Stimulated activated CD4-positive, alpha-beta T cell treated with anti-CD3 and anti-CD28 coated beads, Interleukin-4, amount 100 ng/mL, for 48 hours (primary cell): ENCODE data around the gene KCTD11.
"Not testable (repeated sequence)": the region's sequence is repeated elsewhere in the genome, so short reads cannot be mapped to it uniquely, and the experiment has no call there.

Source experiments
- DNase-seq, 2 donors: peaks; one replicate each; pipeline ENCODE4 v3.0.0-alpha.2; 2020; ENCODE audit warnings: low read depth in 2 of 2

The KCTD11 gene

DNA sequence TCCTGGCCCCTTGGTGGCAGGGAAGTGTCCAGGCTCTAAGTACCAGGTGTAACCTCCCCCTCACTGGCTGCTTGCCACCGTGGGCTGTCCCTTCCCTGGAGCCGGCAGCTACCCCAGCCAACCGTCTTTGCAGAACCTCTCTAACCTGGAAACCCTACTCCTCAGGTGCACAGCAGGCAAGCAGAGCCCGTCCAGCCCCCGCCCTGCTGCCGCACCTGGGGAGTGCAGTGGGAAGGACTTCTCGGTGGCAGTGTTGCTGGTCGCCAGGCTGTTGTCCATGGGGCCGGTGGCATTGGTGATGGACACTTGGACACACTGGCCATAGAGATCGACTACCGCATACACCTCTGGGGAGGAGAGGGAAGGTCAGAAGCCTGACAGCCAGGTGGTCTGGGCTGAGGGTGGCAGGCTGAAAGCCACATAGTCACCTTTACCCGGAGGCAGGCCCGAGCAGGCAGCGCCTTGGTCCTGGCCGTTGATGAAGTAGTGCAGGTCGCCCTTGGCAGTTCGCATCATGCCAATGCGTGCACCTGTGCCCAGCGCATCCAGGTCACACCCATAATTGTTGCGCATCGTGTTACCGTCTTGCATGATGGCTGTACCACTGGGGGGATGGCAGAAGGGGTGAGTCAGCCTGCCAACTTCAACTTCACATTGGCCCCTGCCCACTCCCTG lies 29.3 kb upstream of the KCTD11 start:
- no peak for DNase-seq

- DNase-seq = peak; percentile 46 to 60
Observed at GRCh38 chr17:7323731-7324437, 28.1 kb upstream of the KCTD11 start.

DNA sequence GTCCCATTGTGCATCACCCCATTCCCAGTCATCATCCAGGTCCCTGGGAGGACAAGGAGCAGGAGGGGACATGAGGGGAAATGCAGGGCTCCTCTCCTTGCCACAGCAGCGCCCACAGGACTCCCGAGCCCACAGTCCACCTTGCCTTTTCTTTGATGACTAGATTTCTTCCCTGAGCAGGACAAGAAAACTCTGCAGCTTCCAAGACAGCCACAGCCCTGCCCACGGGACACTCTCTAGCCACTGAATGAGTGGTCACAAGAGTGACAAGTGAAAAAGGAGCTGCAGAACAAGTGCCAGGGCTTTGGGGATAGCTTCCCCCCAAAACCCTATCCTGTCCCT lies 27.6 kb upstream of the KCTD11 start:
- DNase-seq = no peak

DNA sequence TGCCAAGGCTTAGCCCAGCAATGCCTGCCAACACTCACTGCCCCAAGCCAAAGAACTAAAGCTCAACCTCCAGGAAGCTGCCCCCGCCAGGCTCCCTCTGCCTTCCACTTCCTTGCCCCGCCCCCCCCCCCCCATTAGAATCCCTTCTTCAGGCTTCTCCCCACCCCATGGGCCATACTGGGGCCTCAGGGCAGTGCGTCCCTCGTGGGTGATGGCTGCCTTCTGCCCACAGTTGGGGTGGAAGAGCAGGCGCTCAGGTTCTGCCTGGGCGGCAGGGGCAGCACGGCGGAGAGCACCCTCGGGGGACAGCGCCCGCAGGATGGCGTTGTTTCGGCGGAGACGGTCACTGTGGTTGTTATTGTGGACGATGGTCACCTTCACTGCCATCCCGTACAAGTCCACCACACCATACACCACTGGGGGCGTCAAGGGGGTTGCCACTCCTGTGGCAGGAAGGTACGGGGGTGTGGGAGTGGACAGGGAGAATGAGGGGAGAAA lies 26.9 kb upstream of the KCTD11 start:
- no peak for DNase-seq

- DNase-seq = no peak
Observed at GRCh38 chr17:7326186-7326585, 25.8 kb upstream of the KCTD11 start.

- DNase-seq = no peak
Observed at GRCh38 chr17:7327056-7327455, 24.9 kb upstream of the KCTD11 start.

DNA sequence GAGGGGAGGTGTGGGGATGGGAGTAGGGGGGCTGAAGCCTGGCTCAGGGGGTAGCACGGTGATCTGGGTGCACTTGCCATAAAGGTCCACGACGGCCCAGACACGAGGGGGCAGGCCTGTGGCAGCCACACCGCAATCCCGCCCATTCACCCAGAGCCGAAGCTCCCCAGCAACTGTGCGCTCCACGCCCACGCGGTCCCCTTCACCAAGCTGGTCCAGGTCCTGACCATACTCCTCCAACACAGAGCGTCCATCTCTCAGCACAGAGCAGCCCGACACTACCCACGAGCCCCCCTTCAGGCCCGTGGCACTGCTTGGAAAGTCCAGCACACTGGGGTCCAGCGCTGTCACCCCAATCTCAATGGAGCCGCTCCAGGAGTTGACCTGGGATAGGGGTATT lies 24.5 kb upstream of the KCTD11 start:
- no peak for DNase-seq

DNA sequence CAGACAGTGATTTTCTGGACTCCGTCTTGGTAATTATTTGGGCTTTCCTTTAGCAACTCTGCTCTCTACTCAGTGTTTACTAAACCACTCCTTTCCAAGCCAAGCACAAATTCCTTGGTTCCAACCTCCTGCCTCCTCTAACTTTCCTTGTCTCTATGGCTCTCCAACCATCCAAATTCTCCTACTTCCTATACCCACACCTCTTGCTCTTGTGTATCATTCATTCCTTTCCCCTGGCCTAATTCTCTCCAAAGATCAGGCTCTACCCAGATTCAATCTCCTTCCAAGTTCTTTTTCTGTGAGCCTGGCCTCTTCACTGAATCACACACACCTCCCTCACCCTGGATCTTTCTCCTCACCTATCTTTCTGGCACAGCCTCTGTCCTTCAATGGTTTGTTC lies 24.0 kb upstream of the KCTD11 start:
- DNase-seq = no peak

DNA sequence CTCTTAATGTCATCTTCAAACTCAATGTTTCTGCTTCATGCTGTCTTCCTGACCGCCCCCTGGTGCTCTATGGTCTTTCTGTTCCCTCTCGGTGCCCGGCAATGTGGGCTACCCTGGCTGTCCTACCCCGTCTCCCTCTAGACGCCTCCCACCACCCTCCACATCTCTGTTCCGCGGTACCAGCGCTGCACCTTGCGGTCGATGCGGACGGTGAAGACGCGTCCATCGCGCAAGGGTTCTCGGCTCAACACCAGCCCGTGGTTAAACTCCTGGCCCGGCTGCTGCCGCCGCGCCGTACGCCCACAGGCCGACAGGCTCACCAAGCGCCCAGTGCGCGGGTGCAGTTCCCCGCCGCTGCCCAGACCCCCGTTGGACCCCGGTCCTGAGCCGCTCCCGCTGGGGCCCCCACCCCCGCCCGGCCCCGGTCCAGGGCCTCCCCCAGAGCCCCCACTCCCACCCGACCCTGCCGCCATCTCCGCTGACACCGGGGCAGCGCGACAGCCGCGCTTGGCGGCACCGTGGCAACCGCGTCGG lies 23.1 kb upstream of the KCTD11 start, which contains the start of gene NEURL4:
Gene NEURL4 (minus strand): TSS at position 496 of the 534 bp plus-strand sequence. CDS start 23 bp downstream, at position 473.
- peak; percentile 22 to 27 for DNase-seq

DNA sequence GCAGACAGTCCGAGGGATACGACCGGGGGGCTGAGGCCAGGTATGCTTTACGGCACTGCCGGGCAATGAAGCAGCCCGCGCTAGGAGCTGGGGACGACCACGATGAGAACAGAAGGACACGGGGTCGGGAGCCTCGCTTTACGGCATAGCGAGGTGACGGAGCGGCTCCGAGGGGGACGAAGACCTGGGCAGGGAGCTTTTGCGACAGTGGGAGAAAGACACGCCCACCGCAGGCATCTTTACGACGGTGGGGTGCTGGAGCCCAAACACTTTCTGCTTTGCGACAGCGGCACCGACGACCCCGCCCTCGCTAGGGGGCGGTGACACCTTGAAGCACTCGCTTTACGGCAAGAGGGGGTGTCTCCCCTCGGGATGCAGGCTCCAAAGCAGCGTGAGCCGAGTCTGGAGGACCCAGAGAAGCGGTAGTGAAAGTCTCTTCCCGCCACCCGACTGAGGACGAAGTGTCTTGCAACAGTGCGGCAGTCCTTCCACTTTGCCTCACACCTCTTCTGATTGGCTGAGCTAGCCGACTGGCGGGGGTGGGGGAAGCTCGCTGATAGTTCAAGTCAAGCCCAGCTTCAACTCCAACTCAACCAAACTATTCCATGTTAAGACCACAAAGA lies 22.5 kb upstream of the KCTD11 start:
- DNase-seq = peak; percentile 93 to 96

DNA sequence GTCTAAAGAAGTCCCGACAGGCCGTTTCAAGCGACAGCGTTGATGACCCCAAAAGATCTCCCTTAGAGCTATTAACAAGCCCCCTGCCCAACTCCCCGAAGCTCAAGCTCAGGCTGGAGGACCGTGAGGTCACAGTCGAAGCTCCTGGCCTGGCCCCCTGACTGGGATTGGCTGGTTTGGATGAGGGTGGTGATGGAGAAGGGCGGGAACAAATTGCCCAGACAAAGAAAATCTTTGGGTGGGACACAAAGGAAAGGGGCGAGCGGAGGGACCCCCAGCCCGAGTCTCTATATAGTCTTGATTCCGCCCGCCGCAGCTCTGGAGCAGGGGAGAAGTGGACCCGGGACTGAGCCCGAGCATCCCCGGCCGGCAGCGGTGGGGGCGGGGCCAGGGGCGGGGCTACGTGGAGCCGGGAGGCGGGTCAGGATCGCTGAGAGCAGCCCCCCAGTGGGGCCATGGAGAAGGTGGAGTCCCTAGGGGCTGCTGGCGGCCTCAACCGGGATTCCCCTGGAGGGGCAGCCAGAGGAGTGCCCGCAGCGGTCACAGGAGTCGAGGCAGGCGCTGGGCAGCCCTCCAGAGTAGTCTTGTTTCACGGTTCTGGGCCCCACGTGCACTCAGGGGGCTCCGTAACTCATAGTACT lies 21.8 kb upstream of the KCTD11 start:
- peak; percentile 69 to 80 for DNase-seq

- no peak for DNase-seq
Observed at GRCh38 chr17:7330638-7331015, 21.3 kb upstream of the KCTD11 start.

GRCh38 chr17:7332111-7332510 lies 19.9 kb upstream of the KCTD11 start:
- DNase-seq = no peak

- DNase-seq = not testable (repeated sequence)
Observed at GRCh38 chr17:7332600-7333069, 19.3 kb upstream of the KCTD11 start.

DNA sequence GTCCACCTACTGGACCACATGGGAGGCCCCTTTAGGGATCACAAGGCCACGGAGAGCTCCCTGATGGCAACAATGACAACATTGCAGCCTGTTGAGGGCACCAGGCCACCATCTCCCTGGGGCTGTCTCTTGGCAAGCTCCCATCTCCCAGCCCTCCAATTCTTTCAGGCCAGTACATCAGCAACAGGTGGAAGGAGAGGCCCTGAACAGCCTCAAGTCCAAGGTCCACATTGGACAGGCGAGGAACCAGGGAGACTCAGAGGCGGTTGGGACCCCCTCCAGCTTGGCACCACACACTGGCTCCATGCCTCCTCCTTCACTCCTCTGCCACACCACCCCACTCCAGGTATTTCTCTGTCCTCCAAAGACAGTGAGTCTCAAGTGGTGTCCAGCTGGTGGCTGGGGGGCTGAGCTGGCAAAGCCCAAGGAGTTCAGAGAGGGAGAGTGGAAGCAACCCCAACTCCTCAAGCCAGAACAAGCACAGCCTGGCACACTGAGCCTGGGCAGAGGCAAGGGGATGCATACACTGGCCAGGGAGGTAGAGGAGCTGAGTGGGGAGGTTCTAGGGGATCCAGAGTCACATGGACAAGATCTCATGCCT lies 16.9 kb upstream of the KCTD11 start:
- no peak for DNase-seq

GRCh38 chr17:7335765-7336164 lies 16.2 kb upstream of the KCTD11 start:
- DNase-seq = not testable (repeated sequence)

GRCh38 chr17:7336240-7337175 lies 15.5 kb upstream of the KCTD11 start, which contains the start of gene ACAP1:
Gene ACAP1, plus strand, starts transcription at chr17:7336529. Its CDS starts 206 bp downstream, at chr17:7336735.
- peak; percentile 78 to 87 for DNase-seq

- DNase-seq = not testable (repeated sequence)
Observed at GRCh38 chr17:7337600-7337999, 14.4 kb upstream of the KCTD11 start.

GRCh38 chr17:7340179-7340578 lies 11.8 kb upstream of the KCTD11 start:
- no peak for DNase-seq

DNA sequence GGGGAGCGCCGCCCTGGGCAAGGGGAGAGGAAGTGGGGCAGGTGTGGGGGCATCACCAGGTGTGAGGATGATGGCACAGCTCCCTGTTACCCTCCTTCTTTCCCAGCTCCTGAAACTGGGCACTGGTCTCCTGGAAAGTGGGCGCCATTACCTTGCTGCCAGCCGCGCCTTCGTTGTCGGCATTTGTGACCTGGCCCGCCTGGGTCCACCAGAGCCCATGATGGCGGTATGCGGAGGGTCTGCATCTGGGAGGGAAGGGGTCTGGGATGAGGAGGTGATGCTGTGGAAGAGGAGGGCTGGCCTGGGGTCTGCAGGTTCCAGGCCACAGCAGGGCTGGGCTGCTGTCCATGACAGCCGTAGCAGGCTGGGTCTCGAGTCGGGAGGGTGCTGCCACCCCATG lies 10.1 kb upstream of the KCTD11 start:
- DNase-seq = no peak
